Non-pigmented ciliary epithelial cell (primary cell): ENCODE data around the gene KIF20B.

Experiments used
- DNase-seq: peaks from one replicate; pipeline ENCODE4 v3.0.0-alpha.2; 2010; ENCODE audit warnings: low read depth

Gene KIF20B, protein sequence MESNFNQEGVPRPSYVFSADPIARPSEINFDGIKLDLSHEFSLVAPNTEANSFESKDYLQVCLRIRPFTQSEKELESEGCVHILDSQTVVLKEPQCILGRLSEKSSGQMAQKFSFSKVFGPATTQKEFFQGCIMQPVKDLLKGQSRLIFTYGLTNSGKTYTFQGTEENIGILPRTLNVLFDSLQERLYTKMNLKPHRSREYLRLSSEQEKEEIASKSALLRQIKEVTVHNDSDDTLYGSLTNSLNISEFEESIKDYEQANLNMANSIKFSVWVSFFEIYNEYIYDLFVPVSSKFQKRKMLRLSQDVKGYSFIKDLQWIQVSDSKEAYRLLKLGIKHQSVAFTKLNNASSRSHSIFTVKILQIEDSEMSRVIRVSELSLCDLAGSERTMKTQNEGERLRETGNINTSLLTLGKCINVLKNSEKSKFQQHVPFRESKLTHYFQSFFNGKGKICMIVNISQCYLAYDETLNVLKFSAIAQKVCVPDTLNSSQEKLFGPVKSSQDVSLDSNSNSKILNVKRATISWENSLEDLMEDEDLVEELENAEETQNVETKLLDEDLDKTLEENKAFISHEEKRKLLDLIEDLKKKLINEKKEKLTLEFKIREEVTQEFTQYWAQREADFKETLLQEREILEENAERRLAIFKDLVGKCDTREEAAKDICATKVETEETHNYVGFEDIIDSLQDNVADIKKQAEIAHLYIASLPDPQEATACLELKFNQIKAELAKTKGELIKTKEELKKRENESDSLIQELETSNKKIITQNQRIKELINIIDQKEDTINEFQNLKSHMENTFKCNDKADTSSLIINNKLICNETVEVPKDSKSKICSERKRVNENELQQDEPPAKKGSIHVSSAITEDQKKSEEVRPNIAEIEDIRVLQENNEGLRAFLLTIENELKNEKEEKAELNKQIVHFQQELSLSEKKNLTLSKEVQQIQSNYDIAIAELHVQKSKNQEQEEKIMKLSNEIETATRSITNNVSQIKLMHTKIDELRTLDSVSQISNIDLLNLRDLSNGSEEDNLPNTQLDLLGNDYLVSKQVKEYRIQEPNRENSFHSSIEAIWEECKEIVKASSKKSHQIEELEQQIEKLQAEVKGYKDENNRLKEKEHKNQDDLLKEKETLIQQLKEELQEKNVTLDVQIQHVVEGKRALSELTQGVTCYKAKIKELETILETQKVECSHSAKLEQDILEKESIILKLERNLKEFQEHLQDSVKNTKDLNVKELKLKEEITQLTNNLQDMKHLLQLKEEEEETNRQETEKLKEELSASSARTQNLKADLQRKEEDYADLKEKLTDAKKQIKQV (N-terminal part only)

DNA sequence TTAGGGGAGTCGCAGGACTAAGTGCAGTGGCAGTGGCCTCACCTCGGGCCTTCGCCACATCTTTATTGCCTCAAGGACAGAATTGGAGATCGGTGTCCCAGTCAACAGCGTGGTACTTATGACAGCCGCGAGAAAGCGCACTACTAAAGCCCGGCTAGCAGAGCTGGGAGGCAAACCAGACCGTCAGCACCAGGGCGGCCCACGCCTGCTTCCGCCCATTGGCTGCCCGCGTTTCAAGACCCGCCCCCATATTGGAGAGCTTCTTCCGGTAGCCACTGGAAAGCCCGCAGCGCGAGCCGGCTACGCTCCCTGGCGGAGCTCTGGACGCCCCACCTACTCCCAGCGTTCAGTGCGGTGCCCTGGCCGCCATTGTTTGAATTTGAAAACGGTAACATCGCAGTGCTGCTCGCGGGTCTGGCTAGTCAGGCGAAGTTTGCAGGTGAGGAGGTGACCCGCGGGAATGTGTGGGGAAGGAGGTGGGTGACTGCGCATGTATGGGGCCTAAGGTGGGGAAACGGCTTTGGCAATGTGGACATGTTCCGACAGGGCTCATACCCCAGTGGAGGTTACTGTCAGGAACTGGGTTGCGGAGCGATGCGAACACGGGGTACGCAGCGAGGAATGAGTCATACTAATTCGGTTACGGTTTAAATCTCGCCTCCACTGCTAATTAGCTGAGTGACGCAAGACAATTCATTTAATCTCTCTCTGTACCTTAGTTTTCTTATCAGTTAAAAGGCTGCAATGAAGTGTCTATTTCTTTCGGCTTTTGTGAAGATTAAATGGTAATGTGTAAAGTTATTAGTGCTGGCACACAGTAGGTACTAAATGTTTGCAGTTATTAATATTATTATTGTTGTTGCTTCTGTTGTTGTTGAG, at the start of gene KIF20B:
KIF20B (plus strand) TSS at position 349 of the 879 bp plus-strand sequence. CDS start 3,705 bp downstream, outside the sequence.
- DNase-seq = peak; percentile 84

DNA sequence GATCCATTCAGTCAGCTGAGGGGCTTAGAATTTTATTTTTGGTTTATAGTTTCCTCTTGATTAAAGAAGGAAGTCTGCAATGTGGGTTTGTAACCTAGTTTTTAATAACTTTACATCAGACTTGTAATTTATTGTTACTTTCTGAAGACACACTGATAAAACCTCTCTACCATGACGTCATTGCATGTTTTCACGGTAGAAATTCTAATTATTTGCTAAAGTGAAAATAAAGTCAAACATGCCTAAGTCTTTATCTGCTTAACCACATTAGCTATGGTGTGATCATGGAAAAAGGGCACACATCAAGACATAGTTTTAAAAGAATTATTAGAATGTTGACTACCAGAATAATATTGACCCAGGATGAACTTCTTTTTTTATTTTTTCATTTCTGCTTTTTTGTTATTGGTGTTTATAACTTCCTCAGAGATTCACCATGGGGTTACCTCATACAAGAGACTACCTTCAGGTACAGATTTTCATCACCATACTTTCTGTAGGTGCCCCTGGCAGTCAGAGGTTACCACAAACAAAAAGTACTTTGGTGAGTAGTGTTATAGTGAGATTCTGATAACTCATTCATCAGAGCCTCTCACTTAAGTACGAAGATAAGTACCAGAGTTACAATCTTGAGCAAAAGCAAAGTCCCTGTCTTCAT, 49.3 kb upstream of the KIF20B start:
- no peak for DNase-seq

DNA sequence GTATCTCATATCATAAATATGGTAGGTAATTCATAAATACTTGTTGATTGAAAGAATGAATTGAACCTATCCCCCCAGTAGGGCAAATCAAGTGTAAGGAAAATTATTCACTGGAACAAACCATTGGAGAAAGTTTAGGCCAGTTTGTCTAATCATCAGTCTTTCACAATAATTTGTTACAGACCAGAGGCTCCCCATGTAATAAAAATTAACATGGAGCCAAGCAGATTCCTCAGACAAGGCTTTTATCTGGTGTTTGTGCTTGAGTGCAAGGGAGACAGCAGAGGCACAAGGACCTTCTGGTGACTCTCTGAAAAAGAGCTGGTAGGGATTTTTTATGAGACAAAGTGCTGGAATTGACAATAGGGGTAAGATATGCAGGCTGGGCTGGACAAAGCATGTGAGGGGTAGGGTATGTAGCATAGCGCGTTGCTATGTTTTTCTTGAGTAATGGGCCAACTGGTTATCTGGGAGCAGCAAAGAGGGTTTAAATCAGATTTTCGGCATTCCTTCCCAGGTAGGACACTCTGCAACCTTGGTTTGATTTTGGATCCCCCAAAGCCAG, 48.5 kb upstream of the KIF20B start:
- DNase-seq = no peak

DNA sequence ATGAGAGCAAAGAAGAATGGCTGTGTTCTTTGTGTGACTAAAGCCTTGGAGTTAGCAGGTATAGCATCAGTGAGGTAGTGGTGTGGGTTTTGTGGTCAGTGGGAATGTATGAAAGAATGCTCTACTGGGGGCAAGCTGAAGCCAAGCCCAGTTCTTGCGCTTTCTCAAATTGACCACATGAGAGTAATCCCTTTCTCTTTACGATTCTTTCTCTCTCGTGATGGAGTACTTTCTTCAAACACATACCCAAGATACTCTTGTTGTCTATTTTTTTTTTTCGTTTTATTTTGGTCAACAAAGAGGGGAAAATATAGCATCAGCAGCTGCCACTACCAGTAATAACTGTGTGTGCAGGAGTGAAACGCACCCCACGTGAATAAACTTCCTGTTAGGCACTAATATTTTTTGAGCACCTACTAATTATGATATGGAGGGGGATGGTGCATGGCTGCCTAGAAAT, 48.0 kb upstream of the KIF20B start:
- DNase-seq = peak; percentile 63

DNA sequence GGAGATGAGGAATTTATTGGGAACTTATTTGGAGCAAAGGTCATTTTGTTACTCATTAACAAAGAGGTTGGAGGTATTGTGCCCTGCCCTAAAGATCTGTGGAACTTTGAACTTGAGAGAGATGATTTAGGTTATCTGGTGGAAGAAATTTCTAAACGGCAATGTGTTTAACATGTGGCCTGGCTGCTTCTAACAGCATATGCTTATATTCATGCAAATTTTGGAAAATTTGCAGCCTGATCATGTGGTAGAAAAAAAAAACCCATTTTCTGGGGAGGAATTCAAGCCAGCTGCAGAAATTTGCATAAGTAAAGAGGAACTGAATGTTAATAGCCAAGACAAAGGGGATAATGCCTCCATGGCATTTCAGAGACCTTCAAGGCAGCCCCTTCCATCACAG, 45.7 kb upstream of the KIF20B start:
- DNase-seq = no peak

DNA sequence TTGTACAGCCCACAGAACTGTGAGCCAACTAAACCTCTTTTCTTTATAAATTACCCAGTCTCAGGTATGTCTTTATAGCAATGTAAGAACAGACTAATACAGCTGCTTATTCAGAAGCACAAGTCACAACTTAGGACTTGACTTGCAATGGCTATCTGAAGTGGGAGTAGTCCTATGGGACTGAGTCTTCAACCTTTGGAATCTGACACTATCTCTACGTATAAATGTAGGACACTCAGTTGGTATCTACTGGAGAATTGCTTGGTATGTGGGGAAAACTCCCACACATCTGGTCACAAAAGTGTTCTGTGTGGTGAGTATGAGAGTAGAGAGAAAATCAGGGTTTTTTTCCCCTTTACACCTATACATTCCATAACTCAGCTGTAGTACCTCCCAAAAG, 44.1 kb upstream of the KIF20B start:
- DNase-seq = no peak

DNA sequence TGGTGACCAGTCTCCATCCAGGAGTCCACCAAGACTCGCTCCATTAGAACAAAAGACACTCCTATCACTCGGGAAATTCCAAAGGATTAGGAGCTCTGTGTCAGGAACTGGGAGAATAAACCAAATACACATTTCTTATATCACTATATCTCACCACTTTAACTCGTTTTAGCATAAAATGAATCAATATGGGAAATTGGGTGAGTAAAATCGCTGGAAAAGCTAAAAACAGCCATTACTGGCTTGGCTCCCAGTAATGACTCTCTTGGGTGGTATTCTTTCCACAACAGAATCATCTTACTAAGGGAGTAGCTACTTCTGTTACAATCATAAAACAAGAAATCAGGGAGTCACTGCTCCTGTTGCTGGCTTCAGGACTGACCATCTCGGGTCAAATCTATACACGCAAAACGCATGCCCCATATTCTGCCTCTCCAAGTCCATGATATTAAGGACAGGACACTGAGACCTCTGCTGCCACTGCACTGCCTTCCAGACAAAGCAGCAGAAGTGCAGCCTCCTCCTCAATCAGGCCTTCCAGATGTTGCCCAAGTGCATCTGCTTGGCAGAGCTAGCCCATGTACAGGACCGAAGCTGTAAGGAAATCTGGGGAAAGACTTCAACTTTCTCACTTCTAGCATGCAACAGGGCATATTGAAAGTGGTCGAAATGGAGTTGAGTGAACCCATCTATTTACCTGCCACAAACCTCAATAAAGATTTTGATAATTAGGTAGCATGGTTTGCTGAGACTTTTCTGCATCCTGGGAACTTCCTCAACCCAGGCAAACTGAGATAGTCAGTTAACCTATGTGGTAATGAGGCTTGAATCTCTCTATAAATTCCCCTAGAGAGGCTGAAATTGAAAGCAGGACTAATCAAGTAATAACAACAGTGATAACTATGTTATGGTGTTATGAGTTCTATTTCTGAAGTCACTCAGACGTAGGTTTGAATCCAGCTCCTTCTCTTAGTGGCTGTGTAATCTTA, 42.0 kb upstream of the KIF20B start:
- DNase-seq = no peak

DNA sequence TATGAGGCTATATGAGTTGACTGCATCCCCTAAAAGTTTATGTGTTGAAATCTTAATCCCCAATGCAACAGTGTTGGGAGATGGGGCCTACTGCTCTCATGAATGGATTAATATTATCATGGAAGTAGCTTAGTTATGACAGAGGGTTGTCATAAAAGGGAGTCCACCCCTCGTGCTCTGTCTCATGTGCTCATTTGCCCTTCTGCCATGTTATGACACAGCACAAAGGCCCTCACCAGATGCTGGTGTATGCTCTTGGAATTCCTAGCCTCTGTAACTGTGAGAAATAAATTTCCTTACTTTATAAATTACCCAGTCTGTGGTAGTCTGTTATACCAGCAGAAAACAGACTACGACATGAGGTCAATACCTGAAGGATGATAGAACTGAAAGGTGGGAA, 38.8 kb upstream of the KIF20B start:
- no peak for DNase-seq

DNA sequence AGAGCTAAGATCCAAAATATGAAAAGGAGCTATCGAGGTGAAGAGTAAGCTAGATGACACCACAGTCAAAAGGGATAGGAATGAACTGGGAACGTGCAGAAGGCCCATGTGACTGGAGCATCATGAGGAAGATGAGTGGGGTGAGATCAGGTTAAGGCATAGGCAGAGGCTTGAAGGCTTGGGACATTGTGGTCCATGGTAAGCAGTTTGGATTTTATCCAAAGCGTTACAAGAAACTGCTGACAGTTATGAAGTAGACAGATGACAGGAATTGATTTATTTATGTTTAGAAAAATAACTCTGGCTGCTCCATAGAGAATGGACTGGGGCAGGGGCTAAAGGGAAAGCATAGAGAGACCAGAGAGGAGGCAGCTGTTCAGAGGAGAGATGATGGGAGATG, 38.2 kb upstream of the KIF20B start:
- no peak for DNase-seq

DNA sequence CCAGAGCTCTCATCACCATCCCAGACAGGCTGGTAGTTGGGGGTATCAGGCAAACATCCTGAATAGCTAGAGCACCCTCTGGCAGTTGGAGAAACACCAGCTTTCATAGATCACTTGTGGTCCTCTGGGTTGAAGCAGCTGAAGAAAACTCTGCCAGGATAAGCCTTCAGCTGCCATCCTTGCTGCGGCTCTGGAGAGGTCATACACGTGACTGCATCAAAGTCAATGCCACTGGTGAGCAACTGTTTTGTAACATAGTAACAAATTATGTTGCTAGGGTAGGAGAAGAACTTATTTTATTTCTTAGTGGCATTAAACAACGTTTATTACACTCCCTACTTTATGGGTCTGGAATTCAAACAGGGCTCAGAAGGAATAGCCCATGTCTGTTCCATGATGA, 37.2 kb upstream of the KIF20B start:
- DNase-seq = no peak

DNA sequence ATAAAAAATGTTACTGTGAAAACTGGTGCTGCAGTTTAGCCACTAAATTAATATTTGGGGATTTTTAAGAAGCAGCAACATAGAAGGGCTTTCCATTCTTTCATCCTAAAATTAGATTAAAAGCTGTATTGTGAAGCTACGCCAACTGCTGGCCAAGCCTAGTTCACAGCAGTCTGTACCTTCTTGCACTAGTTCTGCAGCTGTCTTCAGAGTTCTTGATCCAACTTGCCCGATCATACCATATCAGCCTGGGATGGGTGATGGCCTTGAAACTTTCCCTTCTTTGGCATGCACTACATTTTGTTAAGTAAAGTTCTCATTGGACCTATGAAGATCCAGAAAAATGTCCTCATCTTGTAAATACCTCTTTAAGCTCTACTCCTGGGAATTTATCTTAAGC, 36.1 kb upstream of the KIF20B start:
- no peak for DNase-seq

DNA sequence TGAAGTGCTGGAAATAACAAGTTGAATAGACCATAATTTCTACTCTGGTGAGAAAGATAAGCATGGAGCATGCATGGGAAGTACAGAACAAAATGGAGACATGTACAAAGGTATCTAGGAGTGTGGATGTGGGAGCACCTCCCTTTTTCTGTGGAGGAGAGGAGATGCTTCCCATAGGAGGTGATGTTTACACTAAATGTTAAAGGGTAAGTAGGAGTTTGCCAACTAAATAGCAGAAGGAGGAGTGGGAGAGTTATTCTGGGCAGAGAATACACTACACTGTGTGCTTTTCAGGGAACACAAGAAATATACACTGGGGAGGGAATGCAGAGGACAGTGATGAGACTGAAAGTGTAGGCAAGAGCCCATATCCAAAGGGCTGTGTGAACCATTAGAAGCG, 35.3 kb upstream of the KIF20B start:
- no peak for DNase-seq

DNA sequence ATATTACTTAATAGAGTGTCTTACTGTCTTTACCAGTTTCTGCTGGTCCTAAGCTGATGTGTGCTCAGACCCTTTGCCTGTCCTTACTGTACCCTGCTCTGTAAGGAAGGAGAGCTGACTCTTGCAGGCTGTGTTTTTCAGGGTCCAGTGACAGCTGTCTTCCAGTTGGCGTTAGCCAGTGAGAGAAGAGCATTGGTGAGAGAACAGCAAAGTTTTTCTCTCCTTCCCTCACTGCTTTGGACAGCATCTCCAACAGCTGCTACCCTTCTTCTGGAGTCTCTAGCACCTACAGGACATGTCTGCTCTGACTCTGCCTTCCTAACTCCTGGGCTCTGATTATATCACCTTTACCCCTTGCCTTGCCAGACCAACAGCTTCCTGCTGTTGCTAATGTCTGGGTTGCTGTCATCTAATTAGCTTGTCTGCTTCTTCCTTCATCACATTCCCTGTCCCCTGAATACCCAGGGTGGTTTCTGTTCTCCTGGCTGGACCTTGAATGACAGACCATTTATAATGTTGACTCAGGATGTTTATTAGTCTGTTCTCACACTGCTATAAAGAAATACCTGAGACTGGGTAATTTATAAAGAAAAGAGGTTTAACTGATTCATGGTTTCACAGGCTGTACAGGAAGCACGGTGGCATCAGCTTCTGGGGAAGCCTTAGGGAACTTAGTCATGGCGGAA, 32.9 kb upstream of the KIF20B start:
- no peak for DNase-seq

DNA sequence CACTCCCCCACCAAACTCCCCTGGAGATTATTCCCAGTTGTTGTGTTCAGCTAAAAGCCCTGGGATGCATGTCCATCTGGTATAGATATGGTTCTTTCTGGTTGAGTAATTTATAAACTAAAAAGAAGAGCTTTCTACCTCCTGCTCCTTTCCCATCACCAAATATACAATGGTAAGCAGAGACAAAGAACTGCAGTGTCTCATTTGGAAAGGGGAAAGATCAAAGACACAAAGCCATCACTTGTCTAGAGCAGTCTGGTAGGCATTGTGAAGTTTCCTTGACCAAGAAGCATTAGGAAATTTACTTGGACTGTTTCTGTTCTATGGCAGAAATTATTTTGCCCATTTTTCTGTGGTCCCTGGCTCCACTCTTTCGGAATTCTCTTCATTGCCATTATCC, 31.4 kb upstream of the KIF20B start:
- DNase-seq = no peak

DNA sequence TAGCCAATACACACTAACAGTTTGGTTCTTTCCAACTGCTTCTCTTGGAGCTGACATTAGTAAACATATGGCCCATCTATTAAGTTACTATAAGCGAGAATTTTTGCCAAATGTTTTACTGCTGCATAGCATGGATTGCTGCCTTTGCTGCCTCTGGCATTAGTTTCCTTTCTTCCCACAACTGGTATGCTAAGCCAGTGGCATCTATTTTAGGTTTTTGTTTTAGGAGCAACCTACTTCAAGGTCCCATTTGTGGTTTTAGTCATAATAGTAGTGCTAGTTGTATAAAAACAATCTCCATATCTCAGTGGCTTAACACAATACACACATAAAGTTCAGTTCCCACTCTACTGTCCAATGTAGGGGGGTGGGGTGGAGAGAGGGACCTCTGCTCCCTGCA, 30.5 kb upstream of the KIF20B start:
- DNase-seq = no peak

DNA sequence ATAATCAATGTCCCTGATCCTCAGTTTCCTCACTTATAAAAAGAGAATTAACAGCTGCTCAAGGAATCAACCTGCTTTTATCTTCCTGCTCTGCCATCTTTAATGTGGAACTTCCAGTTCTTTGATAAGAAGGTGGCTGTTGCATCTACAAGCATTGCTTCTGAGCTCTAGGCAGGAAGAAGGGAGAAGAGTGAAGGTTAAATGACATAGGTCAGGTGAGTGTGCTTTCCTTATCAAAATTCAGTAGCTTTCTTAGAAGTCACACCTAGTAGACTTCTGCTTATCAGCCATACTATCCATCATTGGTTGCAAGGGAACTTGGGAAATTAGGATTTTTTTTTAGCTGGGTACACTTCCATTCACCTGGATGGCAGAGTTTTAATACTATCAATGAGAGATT, 24.0 kb upstream of the KIF20B start:
- no peak for DNase-seq

DNA sequence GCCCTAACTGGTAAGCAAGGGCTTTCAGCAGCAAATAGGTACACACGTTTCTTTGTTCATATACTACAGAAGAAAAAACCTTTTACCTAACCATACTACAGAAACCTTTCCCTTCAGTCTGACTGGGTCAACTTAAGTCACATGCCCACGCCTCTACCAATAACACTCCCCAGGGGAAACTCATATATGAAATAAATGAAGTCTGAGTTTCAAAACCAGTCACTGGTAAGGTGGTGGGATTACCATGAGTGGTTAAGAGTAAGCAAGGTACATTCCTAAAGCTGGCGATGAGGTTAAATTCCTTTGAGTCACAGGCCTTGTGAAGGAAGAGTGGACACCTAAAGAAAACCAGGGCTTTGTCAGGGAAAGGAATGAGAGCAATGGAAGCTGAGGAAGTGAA, 21.4 kb upstream of the KIF20B start:
- no peak for DNase-seq

DNA sequence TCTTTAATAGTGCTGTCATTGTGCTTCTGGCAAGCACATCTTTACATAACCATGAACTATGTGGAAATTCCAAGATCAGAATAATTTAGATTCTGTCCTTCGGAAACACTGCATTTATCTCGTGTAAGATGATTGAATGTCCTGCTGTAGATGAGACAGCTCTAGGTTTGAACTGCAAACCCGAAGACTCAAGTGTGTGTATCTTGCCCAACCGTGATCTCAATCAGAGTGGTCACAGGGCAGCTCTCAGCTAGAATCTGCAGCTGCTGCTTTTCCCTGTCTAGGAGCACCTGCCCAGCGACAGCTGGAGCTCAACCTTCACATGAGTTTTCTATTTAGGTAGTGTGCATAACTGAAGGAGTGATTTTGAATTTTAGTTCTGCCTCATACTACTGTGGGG, 17.5 kb upstream of the KIF20B start:
- no peak for DNase-seq

DNA sequence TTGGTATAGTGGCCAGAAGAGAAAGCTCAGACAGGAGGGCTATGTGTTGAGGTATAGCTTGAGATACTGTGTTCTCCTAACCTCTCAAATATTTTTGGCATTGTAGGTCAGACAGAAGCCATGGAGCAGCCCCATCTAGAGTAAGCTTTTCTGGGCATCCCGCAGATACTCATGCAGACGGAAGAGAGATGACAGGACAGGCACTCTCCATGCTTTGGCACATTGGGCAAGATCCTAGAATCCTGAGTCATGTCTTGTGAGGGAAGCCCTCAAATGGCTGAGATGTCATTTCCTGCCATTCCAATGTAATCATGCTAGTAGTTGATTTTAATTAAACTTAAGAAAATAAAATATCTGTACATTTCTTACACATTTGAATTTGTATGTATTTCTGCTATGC, 16.8 kb upstream of the KIF20B start:
- no peak for DNase-seq
